Gastroesophageal sphincter (tissue), 3 donors: Measurements from ENCODE around the gene MAP3K20.

Experiments
- CTCF ChIP-seq, 4 experiments: fragments of 200-600 bp in 2 of 4; fragments of 450-650 bp in 2 of 4; sonication (generic) in 1 of 4; IDR thresholded peaks; one replicate each; pipeline ENCODE4 v1.5.1; 2017 to 2019; ENCODE audit warnings: antibody characterized with exemption in 4 of 4, mild to moderate bottlenecking in 2 of 4, moderate library complexity in 2 of 4
- EP300 ChIP-seq: sonication (generic); formaldehyde crosslinking; IDR thresholded peaks from one replicate; pipeline ENCODE4 v1.6.1; 2017; ENCODE audit warnings: antibody characterized with exemption, mild to moderate bottlenecking
- POLR2A ChIP-seq, 2 donors: fragments of 450-650 bp; IDR thresholded peaks; one replicate each; pipeline ENCODE4 v1.6.1; 2017; ENCODE audit warnings: antibody characterized with exemption in 2 of 2, mild to moderate bottlenecking in 2 of 2, moderate library complexity in 1 of 2
- POLR2AphosphoS5 ChIP-seq: sonication (generic); formaldehyde crosslinking; IDR thresholded peaks from one replicate; pipeline ENCODE4 v1.6.1; 2017; ENCODE audit warnings: antibody characterized with exemption

GRCh38 chr2:173136599-173136998 lies 61.0 kb downstream of the MAP3K20 start:
- no peak for TF ChIP-seq POLR2A (IDR thresholded peaks at IDR 0.05)
- no peak for TF ChIP-seq CTCF (IDR thresholded peaks at IDR 0.05)
- no peak for TF ChIP-seq EP300
- no peak for TF ChIP-seq POLR2AphosphoS5
